ENCODE data around the gene AP1M2. TPM values are rescaled to one million over a fixed set of nuclear protein-coding genes. Genes with fewer than 3 reads are reported as not detected.

Gene AP1M2
- total and polyA plus RNA-seq, 2 experiments from 2014 or later, result 66.5 to 69.4 TPM

DNA sequence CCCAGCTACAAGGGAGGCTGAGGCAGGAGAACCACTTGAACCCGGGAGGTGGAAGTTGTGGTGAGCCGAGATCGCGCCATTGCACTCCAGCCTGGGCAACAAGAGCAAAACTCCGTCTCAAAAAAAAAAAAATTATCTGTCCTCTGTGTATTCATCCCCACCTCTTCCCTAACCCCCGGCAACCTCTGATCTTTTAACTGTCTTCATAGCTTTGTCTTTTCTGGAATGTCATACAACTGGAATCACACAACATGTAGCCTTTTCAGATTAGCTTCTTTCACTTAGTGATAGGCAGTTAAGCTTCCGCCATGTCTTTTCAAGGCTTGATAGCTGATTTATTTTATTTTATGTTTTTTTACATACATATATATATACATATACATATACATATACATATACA is 61.5 kb downstream of the AP1M2 start:
- TF ChIP-seq EZH2 (IDR thresholded peaks at IDR 0.05; ENCODE audit: borderline replicate concordance) (no peak), EZH2phosphoT487 (IDR thresholded peaks at IDR 0.05; ENCODE audit: low read depth, severe bottlenecking, unreplicated experiment) (no peak)
- TF ChIP-seq, protein P1, sequence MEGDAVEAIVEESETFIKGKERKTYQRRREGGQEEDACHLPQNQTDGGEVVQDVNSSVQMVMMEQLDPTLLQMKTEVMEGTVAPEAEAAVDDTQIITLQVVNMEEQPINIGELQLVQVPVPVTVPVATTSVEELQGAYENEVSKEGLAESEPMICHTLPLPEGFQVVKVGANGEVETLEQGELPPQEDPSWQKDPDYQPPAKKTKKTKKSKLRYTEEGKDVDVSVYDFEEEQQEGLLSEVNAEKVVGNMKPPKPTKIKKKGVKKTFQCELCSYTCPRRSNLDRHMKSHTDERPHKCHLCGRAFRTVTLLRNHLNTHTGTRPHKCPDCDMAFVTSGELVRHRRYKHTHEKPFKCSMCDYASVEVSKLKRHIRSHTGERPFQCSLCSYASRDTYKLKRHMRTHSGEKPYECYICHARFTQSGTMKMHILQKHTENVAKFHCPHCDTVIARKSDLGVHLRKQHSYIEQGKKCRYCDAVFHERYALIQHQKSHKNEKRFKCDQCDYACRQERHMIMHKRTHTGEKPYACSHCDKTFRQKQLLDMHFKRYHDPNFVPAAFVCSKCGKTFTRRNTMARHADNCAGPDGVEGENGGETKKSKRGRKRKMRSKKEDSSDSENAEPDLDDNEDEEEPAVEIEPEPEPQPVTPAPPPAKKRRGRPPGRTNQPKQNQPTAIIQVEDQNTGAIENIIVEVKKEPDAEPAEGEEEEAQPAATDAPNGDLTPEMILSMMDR (IDR thresholded peaks at IDR 0.05; ENCODE audit: poor library complexity), result no peak
- no peaks in the 10 kb centered on the region for H3K79me2 ChIP-seq
- no peaks in the 10 kb centered on the region for H3K9me2 ChIP-seq (replicated peaks; ENCODE audit: insufficient read depth)
- H3K36me3 ChIP-seq (replicated peaks; ENCODE audit: insufficient read depth, low read depth), result no peaks in the 10 kb centered on the region
- H3K4me3 ChIP-seq, result no peak overlapping the region
- no peaks in the 10 kb centered on the region for H3K27me3 ChIP-seq
- H4K20me1 ChIP-seq (ENCODE audit: insufficient read depth, poor library complexity, severe bottlenecking), result no peaks in the 10 kb centered on the region
- 89% methylated on average over 7 of the region's 7 CpGs for WGBS (ENCODE audit: low lambda C conversion rate, missing lambda C conversion rate)
- H3K4me1 ChIP-seq (ENCODE audit: insufficient read depth), result no peaks in the 10 kb centered on the region
- H2AFZ ChIP-seq, result no peak overlapping the region
- DNase-seq (ENCODE audit: low spot score), result no peak
- no peaks in the 10 kb centered on the region for H3K9me3 ChIP-seq (ENCODE audit: low read depth)
- H3K27ac ChIP-seq, result no peak overlapping the region
- H3K4me2 ChIP-seq, result no peak overlapping the region

DNA sequence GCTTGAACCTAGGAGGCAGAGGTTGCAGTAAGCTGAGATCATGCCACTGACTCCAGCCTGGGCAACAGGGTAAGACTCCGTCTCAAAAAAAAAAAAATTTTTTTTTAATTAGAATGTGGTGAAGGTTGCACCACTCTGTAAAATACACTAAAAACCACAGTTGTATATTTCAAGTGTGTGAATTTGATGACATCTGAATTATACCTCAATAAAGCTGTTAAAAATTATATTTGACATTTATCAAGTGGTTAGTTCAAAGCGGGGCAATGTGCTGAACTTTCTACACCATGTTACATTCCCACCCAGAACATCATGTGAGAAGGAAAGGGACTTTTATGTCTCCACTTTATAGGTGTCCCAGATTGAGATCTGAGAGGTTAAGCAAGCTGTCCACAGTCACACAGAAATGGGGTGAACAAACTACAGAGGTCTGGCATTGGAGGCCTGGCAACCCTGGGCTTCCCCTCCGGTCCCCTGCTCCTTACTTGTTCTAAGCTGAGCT is 63.9 kb downstream of the AP1M2 start:
- TF ChIP-seq, protein P1 (IDR thresholded peaks at IDR 0.05; ENCODE audit: poor library complexity), result no peak
- TF ChIP-seq EZH2phosphoT487 (IDR thresholded peaks at IDR 0.05; ENCODE audit: low read depth, severe bottlenecking, unreplicated experiment) (no peak), EZH2 (IDR thresholded peaks at IDR 0.05; ENCODE audit: borderline replicate concordance) (no peak)
- Histone ChIP-seq H3K9me2 (replicated peaks; ENCODE audit: insufficient read depth) (no peaks in the 10 kb centered on the region), H2AFZ (no peak overlapping the region), H3K4me2 (no peak overlapping the region), H4K20me1 (ENCODE audit: insufficient read depth, poor library complexity, severe bottlenecking) (no peaks in the 10 kb centered on the region), H3K36me3 (replicated peaks; ENCODE audit: insufficient read depth, low read depth) (no peaks in the 10 kb centered on the region), H3K79me2 (no peaks in the 10 kb centered on the region), H3K27me3 (peaks cover 24% of the 10 kb centered on the region), H3K27ac (no peak overlapping the region), H3K9me3 (ENCODE audit: low read depth) (no peaks in the 10 kb centered on the region), H3K4me1 (ENCODE audit: insufficient read depth) (peaks cover 2% of the 10 kb centered on the region), H3K4me3 (no peak overlapping the region)
- DNase-seq (ENCODE audit: low spot score), result no peak
- 92% methylated on average over 3 of the region's 3 CpGs for WGBS (ENCODE audit: low lambda C conversion rate, missing lambda C conversion rate)

MicroRNA genes within 50 kb of the gene (microRNA counts, 767-probe panel; counts per million panel counts)
- not detected for microRNA hsa-miR-1238

Small RNA genes lying within 50 kb of the gene (microRNA-seq; reads per million reads assigned to microRNA genes)
- gene MIR1238, result not detected

Small RNA genes lying within 50 kb of the gene (small RNA-seq; reads per million reads assigned to genes)
- gene MIR1238, result not detected
- not detected for gene RNU7-140P

Other genes with a start within 250 kb of the AP1M2 start
- gene ICAM3, start 247.7 kb downstream of the AP1M2 start, total RNA-seq, result 5.2 and 5.3 TPM in 2 replicates
- gene ICAM3, start 247.7 kb downstream of the AP1M2 start, polyA plus RNA-seq, result 11.7 and 16.8 TPM in 2 replicates
- 52.4 and 63.6 TPM in 2 replicates for gene TYK2, start 206.7 kb downstream of the AP1M2 start, total RNA-seq
- 94.3 and 108 TPM in 2 replicates for gene TYK2, start 206.7 kb downstream of the AP1M2 start, polyA plus RNA-seq
- gene CDC37, start 183.8 kb downstream of the AP1M2 start, total RNA-seq, result 124 and 144 TPM in 2 replicates
- 196 and 224 TPM in 2 replicates for gene CDC37, start 183.8 kb downstream of the AP1M2 start, polyA plus RNA-seq
- gene PDE4A, start 166.8 kb downstream of the AP1M2 start, total RNA-seq, result 1.3 and 2.8 TPM in 2 replicates
- 4.3 and 5.8 TPM in 2 replicates for gene PDE4A, start 166.8 kb downstream of the AP1M2 start, polyA plus RNA-seq
- 47.2 and 48.2 TPM in 2 replicates for gene KEAP1, start 84.0 kb downstream of the AP1M2 start, total RNA-seq
- gene KEAP1, start 84.0 kb downstream of the AP1M2 start, polyA plus RNA-seq, result 44.7 and 66.8 TPM in 2 replicates
- 0.17 and 0.56 TPM in 2 replicates for gene S1PR5, start 69.9 kb downstream of the AP1M2 start, total RNA-seq
- 0.38 and 0.75 TPM in 2 replicates for gene S1PR5, start 69.9 kb downstream of the AP1M2 start, polyA plus RNA-seq
- 13.1 and 24.1 TPM in 2 replicates for gene ATG4D, start 43.4 kb downstream of the AP1M2 start, total RNA-seq
- 34.5 and 40.0 TPM in 2 replicates for gene ATG4D, start 43.4 kb downstream of the AP1M2 start, polyA plus RNA-seq
- gene KRI1, start 21.3 kb downstream of the AP1M2 start, total RNA-seq, result 7.8 and 9.2 TPM in 2 replicates
- 18.3 and 22.0 TPM in 2 replicates for gene KRI1, start 21.3 kb downstream of the AP1M2 start, polyA plus RNA-seq
- 5.0 and 6.4 TPM in 2 replicates for gene CDKN2D, start 18.3 kb downstream of the AP1M2 start, total RNA-seq
- 13.9 and 15.0 TPM in 2 replicates for gene CDKN2D, start 18.3 kb downstream of the AP1M2 start, polyA plus RNA-seq
- gene SLC44A2, start 38.2 kb upstream of the AP1M2 start, total RNA-seq, result 37.2 and 44.4 TPM in 2 replicates
- 91.3 and 100 TPM in 2 replicates for gene SLC44A2, start 38.2 kb upstream of the AP1M2 start, polyA plus RNA-seq
- 112 and 149 TPM in 2 replicates for gene ILF3, start 67.0 kb upstream of the AP1M2 start, total RNA-seq
- gene ILF3, start 67.0 kb upstream of the AP1M2 start, polyA plus RNA-seq, result 120 and 129 TPM in 2 replicates
- 19.5 and 21.7 TPM in 2 replicates for gene QTRT1, start 114.1 kb upstream of the AP1M2 start, total RNA-seq
- gene QTRT1, start 114.1 kb upstream of the AP1M2 start, polyA plus RNA-seq, result 52.8 and 67.7 TPM in 2 replicates
- gene DNM2, start 130.8 kb upstream of the AP1M2 start, total RNA-seq, result 87.9 and 93.9 TPM in 2 replicates
- gene DNM2, start 130.8 kb upstream of the AP1M2 start, polyA plus RNA-seq, result 130 and 132 TPM in 2 replicates
- 63.2 and 65.0 TPM in 2 replicates for gene TMED1, start 248.9 kb upstream of the AP1M2 start, total RNA-seq
- 93.1 and 95.4 TPM in 2 replicates for gene TMED1, start 248.9 kb upstream of the AP1M2 start, polyA plus RNA-seq

Measured in hepatocyte (in vitro differentiated cells).